HG03442 (cell line): ENCODE data around the gene EDNRB.
"Not testable (repeated sequence)": the region's sequence is repeated elsewhere in the genome, so short reads cannot be mapped to it uniquely, and the experiment has no call there.

Experiments
- ATAC-seq: cut with Tn5 transposase; IDR thresholded peaks from one replicate; pipeline ENCODE4 v1.9.1; 2021; ENCODE audit warnings: mild to moderate bottlenecking, moderate library complexity; ENCODE audit not compliant: unreplicated experiment

EDNRB gene

DNA sequence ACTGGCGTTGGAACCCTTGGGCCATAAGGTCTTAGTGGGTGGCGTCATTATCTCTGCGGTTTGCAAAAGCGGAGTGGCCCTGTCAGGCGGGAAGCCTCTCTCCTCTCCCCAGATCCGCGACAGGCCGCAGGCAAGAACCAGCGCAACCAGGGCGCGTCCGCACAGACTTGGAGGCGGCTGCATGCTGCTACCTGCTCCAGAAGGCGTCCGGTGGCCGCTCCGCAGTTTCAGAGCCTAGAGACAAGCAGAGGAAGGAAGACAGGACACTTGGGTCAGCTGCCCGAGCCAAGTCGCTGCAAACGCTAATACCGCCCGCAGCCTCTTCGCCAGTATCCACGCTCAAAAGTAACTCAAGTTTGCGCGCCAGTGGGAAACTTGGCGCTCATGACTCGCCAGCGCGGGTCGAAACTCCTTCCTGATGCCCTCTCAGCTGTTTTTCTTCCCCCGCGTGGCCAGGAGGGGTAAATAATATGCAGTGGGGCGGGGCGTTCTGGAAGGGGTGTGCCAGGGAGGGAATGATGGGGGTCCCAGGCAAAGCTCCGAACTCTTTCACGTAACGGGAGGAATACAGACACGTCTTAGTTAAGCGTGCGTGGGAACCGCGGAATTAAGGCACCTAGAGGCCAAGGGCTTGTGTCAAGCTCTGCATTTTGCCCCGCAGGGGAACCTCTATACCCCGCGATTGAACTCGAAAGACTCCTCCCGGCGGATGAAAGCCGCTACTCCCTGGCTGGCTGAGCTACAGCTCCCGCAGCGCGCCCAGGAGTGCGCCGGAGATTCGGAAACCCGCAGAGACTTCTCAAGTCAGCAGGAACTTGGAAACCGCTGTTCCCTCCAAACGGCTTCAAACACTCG is at the start of gene EDNRB:
Gene EDNRB (minus strand): TSS at position 441 of the 855 bp plus-strand sequence. CDS start 258 bp downstream, at position 183.
- no peak for ATAC-seq

DNA sequence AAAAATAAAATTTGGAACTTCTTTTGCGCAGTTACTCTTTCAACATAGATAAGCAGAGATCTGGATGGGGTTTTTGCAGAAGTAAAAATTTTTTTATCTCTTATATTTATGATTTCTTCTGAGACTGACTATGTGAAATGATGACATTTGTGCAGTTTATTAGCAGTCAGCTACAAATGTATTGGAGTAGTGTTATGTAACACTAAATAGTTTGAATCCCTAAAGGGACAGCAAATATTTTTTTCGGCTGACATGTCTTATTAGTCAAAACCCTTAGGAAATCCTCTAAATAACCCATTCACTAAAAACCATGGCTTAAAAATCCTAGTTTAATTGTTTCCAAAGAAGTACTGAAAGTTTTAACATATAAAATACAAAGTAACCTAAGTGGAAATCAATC is 48.0 kb upstream of the EDNRB start:
- no peak for ATAC-seq

DNA sequence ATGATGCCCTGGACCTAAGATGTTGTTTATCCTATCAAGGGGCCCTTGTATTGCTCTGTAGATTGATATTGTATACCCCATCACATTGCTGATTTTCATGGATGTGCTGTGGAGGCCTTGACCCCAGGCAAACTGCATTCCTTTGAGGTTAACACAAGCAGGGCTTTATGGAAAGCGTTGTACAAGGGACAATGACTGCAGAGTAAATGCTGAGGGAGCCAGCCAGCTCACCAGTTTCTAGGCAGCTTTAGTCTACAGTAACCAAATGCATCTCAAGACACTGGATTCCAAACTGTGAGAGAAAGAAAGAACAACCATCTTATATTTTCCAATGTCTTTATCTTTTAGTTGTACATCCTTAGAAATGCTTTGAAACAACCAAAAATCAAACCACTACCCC is 34.1 kb upstream of the EDNRB start:
- no peak for ATAC-seq

DNA sequence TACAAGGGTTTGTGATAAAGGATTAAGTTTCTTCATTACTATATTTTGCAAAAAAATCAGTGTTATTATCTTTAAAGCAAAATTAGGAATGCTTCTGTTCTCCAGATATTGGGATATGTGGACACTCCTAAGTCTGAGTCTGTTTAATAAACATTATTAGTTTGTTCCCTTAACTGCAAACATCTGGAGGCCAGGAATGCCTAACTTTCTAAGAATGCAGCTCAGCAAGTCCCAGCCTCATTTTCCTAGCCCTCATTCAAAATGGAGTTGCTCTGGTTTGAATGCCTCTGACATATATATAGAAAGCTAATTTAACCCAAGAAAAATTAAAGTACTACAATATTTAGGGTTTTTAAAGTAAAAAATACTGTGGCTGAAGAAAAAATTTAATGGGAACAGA is 33.6 kb upstream of the EDNRB start:
- ATAC-seq: no peak

DNA sequence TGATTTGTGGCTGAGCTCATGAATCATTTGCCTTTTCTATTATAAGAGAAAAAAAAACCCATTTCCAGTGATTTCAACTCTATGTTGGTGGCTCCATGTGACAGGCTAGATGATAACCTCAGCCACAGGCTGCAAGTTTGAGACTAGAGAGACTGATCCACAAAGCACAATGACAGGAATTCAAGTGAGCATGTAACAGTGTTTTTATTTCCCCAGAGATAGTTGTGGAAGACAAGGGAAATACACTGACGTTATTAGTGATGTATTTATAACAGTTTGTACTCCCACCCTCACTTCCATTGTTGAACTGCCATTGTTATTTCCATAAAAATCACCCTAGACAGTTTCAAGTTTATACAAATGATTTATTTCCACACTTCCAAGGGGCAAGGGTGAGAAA is 27.9 kb upstream of the EDNRB start:
- ATAC-seq: no peak

DNA sequence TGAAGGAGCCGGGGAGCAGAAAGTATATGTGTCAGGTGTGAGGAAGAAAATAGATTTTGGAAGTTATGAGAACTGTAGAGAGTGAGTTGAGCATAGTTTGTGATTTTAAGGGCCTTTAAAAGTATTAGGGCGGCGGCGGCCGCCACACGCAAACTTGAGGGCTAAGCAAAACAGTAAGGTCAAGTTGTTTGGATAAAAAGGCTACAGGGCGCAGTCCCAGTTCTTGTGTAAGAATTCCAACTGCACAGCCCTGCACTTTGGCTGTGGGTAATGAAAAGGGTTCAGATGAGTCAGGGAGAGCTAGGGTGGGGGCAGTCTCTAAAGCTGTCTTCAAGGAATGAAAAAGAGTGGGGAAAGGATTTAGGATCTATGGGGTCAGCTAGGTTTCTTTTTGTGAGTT is 16.4 kb upstream of the EDNRB start:
- ATAC-seq: not testable (repeated sequence)

DNA sequence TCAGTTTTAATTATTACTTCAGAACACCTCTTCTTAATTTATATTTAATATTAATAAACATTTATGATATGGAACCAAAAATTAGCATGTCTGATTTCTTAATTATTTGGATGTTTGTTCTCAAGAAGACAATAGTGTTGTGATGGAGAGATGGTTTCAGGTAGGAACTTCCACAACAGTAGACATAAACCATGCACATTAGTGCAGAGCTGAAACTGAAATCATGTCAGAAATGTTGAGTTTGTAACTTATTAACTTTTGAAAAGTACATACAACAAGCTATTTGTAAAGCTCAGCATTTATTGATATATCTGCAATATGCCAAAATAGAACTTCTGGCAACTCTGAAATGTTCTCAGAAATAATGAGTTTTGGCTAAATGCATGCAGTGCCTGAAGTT is 11.8 kb upstream of the EDNRB start:
- no peak for ATAC-seq

DNA sequence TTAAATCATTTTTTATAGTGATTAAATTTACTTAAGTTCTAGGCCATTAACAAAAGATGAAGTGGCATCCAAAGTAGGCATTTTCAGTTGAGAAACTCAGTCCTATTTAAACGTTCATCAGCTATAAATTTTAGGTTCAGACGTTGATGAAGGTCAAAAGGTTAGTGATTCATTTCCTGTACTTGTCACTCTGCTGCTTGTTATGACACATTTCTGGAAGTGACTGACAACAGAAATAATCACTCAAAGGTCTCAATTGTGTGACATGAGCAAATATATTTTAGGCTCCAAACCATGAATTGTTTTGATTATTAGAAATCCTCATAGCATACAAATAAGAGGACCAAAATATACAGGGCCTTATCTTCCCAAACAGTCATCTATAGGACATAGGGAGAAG is 10.3 kb upstream of the EDNRB start:
- ATAC-seq: peak; percentile 98

DNA sequence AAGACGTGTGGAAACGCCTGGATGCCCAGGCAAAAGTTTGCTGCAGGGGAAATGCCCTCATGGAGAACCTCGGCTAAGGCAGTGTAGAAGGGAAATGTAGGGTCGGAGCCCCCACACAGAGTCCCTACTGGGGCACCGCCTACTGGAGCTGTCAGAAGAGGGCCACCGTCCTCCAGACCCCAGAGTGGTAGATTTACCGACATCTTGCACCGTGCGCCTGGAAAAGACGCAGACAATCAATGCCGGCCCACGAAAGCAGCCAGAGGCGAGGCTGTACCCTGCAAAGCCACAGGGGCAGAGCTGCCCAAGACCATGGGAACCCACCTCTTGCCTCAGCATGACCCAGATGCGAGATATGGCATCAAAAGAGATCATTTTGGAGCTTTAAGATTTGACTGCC is 7.0 kb upstream of the EDNRB start:
- ATAC-seq: no peak

DNA sequence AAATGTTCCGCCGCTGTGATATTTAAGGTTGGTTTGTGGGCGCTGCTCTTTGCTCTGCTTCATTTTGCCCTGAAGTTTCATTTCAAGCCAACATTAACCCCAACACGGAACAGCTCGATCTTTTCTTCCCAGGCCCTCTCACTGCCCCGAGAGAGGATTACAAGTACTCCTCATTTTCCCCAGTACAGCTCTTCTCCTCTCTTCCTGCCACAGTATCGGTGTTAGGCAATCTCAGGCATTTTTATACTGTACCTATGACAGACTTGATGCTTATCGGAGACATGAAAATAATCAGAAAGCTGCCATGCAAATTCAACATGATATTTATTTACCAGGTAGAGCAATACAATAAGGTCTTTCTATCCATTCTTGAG is 1.3 kb upstream of the EDNRB start:
- ATAC-seq: no peak

DNA sequence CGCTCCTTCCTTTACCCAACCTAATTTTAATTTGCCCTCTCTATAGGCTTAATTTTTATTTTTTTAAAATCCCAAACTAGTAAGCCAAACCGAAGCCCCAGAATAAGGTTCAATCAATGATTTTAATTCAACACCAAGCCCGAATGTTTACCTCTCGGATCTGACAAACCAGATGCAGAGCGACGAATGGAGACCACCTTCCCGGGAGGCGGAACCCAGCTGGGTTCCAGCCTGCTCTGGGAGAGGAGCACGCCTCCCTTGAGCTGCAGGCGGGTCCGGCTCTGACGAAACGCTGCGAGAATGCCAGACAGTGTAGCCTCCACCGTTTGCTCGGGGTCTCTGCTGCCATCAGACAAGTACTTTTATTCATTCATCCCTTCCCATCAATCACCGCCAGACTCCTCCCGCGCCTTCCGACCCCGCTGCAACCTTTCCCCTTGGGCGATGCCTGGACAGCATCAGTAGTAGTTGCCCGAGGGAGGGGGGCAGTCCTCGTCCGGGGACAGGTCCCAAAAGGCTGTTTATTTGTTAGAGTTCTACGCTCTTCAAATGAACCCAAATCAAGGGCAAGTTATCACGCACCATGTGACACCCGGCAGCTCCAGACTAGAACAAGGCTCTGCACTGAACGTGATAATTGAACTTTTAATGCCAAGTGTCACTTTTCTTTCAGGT is 752 bp upstream of the EDNRB start:
- ATAC-seq: no peak

DNA sequence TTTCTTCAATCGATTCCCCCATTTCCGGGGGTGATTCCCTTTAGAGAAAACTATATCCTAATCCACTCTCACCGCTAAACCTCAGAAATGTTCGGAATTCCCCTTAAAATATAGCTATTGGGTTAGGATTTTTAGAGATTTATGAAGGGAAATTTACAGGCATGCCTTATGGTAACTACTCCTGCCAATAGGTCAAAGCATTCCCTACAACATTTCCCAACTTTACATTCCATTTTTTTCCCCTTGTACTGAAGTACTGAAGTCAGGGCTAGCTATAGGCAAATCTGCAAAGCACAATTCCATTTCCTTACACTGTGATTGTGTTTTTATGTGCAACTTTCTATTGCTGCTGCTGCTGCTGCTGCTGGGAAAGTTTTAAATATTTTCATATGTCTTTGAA is 2.1 kb downstream of the EDNRB start:
- no peak for ATAC-seq

DNA sequence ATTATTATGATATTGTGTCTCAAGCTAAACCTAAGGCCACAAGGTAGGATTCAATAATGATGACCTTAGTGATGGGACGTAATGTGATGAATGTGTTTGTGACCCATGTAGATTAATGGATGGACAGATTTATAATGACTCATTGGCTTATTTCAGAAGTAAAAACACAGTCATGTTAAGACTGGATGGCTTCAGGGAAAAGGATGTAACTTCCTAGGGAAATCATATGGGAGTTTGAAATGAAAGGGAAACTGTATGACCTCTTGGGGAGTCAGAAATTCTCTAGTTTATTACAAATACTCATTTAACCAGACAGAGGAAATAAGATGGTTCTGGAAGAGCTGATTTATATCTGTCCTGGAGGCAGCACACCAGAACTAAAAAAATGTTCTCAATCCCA is 2.9 kb downstream of the EDNRB start:
- no peak for ATAC-seq

DNA sequence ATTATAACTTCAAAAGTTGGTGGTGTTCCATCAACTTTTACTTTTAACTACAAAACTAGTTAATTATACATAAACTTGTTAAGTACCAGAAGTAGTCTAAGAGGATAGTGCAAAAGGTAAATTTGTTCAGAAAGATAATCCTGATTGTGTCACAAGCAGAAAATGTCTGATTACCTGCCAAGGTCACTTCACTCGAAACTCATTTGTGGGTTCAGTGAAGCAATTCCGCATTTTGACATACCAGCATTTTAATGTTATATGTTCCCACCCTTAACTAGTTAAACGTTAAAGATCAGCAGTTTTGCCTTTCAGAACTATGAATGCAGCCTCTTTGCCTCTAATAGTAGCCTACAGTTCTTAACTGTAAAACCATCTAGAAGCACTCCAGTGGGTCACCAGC is 5.6 kb downstream of the EDNRB start:
- no peak for ATAC-seq

DNA sequence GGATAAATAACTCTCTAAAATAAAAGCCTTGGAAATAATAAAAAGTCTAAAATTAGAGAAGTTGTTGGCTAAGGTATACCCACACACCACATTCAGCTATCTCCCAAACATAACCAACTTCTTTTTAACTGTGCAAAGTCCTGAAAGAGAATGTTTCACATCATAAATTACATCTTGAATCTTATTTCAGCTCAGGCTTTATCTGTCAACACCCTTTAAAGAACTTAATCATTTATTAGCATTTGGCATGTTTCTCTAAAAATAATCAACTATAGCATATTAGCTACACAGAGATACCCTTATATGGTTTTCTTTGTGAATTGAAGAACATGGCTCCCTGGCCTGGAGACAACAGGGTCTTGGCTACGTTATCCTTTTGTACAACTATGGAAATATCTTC is 6.9 kb downstream of the EDNRB start:
- ATAC-seq: no peak

DNA sequence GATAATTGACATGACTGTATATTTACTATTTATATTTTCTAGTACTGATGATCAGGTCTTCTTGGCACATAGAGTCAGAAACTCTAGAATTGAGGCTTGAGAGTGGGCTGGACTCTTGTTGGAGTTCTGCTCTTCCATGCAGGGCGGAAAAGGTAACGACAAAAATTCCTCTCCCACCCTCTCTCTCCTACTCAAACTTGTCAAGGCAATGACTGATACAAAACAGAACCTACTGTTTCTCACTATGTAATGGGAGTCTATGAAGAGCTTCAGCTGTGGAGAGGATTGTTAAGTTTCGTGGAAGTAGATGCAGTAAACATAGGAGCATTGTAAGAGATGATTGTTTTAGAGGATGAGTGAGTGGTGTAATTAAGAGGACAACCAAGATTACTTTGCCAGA is 8.8 kb downstream of the EDNRB start:
- no peak for ATAC-seq

DNA sequence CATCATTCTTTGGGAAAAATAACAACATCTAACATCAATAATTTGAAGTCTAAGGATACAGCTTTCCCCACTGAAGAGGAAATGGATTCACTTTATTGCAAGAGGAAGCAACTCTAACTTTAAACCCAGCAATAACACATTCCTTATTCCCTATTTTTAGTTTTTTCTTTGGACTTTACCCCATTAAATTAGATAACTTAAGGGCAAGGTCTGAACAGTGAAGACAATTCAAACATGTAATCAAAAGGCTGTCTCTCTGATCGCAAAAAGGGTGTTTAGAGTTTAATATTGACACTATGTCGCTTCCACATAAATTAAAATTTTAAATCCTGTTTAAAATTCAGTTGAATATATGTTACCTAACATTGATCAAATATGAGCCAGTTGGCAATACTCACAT is 10.1 kb downstream of the EDNRB start:
- no peak for ATAC-seq

DNA sequence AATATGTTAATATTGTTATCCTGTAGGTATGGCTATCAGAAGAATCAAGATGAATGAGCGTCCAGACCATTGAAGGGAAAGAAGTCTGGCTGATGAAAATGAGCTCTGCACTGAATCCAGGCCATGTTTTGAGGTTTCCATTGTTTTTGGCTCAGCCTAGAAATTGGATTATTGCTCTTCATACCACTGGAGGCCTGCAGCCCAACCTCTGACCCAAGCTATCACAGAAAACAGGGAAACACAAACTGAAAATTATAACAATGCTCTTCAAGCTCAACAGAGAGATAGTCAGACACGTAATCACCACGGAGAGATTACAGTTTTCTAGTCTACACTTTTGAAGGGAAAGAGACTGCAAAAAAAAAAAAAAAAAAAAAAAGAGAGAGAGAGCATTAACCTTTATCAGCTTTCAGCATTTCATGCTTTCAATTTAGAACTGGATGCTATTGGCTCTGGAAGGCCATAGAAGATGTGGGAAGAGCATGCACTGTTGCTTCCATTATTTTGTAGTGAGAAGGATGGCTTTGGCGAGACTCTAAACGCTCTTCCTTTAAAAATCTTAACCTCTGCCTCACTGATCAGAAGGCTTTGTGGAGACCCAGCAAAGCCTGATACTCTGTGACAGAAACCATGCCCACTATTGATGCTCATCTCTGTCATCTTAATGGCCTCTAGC is 10.8 kb downstream of the EDNRB start:
- no peak for ATAC-seq

DNA sequence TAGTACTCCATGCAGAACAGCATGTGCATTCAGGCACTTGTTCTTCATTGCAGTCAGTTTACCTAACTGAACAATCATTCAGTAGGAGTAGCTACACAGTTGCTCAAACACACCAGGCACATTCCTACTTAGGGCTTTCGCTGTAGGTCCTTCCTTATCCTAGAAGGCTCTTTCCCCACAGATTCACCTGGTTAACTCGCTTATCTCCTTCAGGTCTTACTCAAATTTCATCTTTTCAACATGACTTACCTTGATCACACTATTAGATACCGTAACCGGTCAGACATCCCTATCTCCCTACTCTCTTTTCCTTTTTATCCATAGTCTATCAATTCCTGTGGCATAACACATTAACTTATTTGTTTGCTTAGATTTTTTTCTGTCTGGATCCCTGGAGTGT is 14.6 kb downstream of the EDNRB start:
- ATAC-seq: no peak

DNA sequence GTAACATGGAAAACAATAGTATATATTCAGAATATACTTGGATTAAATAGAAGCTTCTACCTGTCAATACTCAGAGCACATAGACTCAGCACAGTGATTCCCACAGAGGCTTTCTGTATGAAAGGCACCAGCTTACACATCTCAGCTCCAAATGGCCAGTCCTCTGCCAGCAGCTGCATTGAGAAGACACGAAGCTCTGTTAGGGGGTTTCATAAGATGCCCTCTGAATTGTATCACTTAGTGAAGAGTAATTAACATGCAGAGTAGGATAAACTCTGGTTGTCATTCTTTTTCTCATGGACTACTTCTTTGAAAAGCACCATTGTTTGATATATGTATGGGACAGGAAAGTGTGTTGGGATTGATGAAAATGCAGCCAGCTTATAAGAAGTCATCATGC is 15.2 kb downstream of the EDNRB start:
- no peak for ATAC-seq

DNA sequence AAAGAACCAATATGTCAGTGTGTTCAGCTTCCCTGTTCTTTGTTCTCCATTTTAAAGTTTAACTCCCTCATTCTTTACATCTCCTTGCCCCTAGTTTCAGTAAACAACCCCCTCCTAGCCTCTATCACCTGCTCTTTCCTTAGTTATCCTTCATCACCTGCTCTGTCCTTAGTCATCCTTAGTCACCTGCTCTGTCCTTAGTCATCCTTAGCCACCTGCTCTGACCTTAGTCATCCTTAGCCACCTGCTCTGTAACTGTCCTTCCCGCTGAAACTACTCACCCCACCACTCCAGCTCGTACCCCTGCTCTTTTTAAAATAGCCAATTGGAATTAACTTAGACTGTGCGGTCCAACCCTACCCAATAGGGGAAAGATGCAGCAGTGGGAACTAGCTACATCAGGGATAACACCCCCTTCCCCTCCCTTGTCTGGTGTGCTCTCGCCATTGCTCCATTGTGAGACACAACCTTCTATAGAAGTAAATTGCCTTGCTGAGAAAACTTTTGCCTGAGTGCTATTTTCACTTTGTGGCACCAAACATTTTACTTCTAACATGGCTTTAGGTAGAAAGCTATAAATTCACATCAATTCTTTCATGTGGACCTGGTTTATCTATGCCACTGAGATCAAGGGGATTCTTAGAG is 16.2 kb downstream of the EDNRB start:
- no peak for ATAC-seq

DNA sequence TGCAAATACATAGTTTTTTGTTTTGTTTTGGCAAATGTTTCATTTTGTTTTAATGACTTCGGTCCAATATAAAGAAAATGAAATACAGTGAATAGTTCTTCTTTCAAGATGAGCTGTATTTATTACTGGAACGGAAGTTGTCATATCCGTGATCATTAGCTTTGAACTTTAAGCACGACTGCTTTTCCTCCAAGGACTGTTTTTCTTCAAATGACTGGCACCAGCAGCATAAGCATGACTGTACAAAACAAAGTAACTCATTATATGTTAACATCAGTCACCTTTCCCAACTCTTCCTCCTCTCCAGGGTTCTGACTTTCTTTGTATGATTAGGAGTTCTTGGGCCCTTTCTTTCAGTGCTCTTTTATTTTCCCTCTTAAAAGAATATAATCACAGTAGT is 20.5 kb downstream of the EDNRB start:
- peak; percentile 100 for ATAC-seq
